ENCODE data around the gene OR2L8. TPM values are rescaled to one million over a fixed set of nuclear protein-coding genes. Genes with fewer than 3 reads are reported as not detected.
"Not testable (repeated sequence)": the region's sequence is repeated elsewhere in the genome, so short reads cannot be mapped to it uniquely, and the experiment has no call there.

OR2L8 gene
- total and polyA plus RNA-seq, 2 donors = 0.53 TPM; not detected in 1

- H3K4me1 ChIP-seq (ENCODE audit: insufficient read depth); H3K27ac ChIP-seq (ENCODE audit: low read depth); H3K36me3 ChIP-seq (ENCODE audit: insufficient read depth); H3K4me3 ChIP-seq (ENCODE audit: low read depth, low read length); DNase-seq (ENCODE audit: extremely low spot score): not testable (repeated sequence)
- WGBS = 5% methylated on average over 44 of the region's 44 CpGs
Observed at GRCh38 chr1:247936965-247937734, 11.5 kb upstream of the OR2L8 start.

- DNase-seq (ENCODE audit: extremely low spot score) = no peak
- Histone ChIP-seq H3K27ac (ENCODE audit: low read depth) (no peak overlapping the region), H3K36me3 (ENCODE audit: insufficient read depth) (no peaks in the 10 kb centered on the region), H3K4me1 (ENCODE audit: insufficient read depth) (no peaks in the 10 kb centered on the region), H3K4me3 (ENCODE audit: low read depth, low read length) (no peak overlapping the region)
- 83% methylated on average over 6 of the region's 6 CpGs for WGBS
Observed at GRCh38 chr1:247942624-247943023, 6.0 kb upstream of the OR2L8 start.

DNA sequence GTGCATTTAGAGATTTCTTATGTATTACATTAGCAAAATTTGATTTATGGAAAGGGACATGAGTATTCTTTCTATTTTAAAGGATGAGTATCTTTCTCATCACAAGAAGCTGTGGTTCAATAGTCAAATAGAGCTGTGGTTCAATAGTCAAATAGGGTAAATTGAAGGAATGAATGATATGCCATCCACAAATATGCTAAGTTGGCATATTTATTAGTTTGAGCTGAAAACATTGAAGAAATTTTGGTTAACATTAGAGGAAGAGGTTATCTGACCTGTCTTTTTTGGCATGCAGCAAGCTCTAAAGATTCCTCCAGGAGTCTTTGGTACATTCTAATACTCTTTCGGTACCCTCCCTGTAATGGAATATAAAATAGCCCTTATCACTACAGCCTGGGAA, 4.8 kb downstream of the OR2L8 start:
- 93% methylated on average over 1 of the region's 1 CpG for WGBS
- Histone ChIP-seq H3K4me1 (ENCODE audit: insufficient read depth) (no peaks in the 10 kb centered on the region), H3K27ac (ENCODE audit: low read depth) (no peak overlapping the region), H3K4me3 (ENCODE audit: low read depth, low read length) (no peak overlapping the region), H3K36me3 (ENCODE audit: insufficient read depth) (no peaks in the 10 kb centered on the region)
- DNase-seq (ENCODE audit: extremely low spot score) = no peak

DNA sequence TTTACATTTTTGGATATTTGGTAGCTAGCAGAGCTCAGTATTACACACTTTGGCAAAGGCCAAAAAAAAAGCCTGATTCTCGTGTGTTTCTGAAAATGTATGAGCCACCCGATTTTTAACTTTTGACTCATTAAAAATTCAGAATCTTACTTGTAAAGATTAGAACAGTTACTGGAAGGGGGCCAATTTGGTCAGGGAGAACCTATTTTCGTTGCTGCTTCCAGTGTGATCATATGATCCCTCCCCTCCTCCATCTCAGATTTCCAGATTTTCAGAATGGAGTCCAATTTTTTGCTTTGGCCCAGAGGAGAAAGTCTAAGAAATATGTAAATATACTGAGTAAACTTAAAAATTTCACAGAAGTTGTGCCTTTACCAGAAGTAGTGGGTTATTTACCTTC, 13.1 kb downstream of the OR2L8 start:
- no peaks in the 10 kb centered on the region for H3K36me3 ChIP-seq (ENCODE audit: insufficient read depth)
- H3K27ac ChIP-seq (ENCODE audit: low read depth) = no peak overlapping the region
- H3K4me3 ChIP-seq (ENCODE audit: low read depth, low read length) = no peak overlapping the region
- 34% methylated on average over 3 of the region's 3 CpGs for WGBS
- no peak for DNase-seq (ENCODE audit: extremely low spot score)
- no peaks in the 10 kb centered on the region for H3K4me1 ChIP-seq (ENCODE audit: insufficient read depth)

GRCh38 chr1:247962911-247963588, 14.4 kb downstream of the OR2L8 start:
- Histone ChIP-seq H3K4me1 (ENCODE audit: insufficient read depth) (no peaks in the 10 kb centered on the region), H3K36me3 (ENCODE audit: insufficient read depth) (no peaks in the 10 kb centered on the region), H3K4me3 (ENCODE audit: low read depth, low read length) (no peak overlapping the region), H3K27ac (ENCODE audit: low read depth) (peak overlapping the region; percentile 38)
- WGBS = 70% methylated on average over 4 of the region's 4 CpGs
- DNase-seq (ENCODE audit: extremely low spot score) = no peak

DNA sequence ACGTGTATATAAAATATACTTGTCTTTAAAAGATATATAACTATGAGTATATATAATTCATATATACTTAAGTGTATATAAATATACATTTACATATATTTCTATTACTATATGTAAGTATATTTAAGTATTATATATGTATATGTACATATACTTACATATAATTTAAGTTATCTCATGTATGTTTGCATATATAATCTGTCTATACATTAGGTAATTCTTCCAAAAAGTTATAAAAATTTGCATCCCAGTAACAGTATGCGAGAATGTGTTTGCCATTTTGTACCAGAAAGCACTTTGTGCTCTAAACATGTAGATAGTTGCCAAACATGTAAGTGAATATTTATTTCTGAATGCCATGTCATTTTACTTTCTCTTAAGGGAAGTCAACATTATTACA, 16.3 kb downstream of the OR2L8 start, which contains the start of gene OR2AK2:
Gene OR2AK2 (plus strand): TSS at position 301 of the 400 bp plus-strand sequence. CDS start 144 bp downstream, outside the sequence.
- Histone ChIP-seq H3K4me3 (ENCODE audit: low read depth, low read length) (no peak within 1 kb of the TSS), H3K27ac (ENCODE audit: low read depth) (no peak within 1 kb of the TSS), H3K4me1 (ENCODE audit: insufficient read depth) (no peaks in the 10 kb centered on the region), H3K36me3 (ENCODE audit: insufficient read depth) (no peaks in the 10 kb centered on the region)
- WGBS = 86% methylated on average over 2 of the region's 2 CpGs
- DNase-seq (ENCODE audit: extremely low spot score) = no peak

DNA sequence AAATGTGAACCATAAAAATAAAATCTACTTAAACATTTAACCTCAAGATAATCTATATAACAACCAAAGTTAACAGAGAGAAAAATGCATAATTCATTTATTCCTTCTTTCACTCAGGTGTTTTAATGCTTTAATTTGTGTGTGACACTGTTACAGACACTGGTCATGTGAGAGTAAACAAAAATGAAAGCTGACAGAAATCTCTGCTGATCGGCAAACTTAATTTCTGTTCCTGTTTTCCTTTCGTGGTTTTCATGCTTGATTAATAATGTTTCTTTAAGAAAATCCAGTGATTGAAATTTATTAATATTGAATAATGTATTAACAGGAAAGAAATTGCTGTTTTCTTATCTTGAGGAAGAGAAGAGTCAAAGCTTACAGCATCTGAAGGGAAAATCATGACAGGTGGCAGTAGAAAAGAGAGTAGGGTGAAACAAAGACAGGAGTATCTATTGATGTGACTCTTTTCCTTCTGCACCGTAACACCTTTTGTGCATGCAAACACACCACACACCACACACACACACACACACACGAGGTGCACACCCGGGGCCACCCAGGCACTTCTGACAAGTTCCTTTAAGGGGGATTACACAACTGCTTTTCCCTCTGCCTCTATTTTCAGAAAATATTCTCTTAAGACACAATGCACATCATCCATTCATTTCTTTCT, 18.0 kb downstream of the OR2L8 start:
- no peak for DNase-seq (ENCODE audit: extremely low spot score)
- Histone ChIP-seq H3K4me1 (ENCODE audit: insufficient read depth) (no peaks in the 10 kb centered on the region), H3K36me3 (ENCODE audit: insufficient read depth) (no peaks in the 10 kb centered on the region), H3K4me3 (ENCODE audit: low read depth, low read length) (no peak overlapping the region), H3K27ac (ENCODE audit: low read depth) (no peak overlapping the region)
- 67% methylated on average over 5 of the region's 5 CpGs for WGBS

DNA sequence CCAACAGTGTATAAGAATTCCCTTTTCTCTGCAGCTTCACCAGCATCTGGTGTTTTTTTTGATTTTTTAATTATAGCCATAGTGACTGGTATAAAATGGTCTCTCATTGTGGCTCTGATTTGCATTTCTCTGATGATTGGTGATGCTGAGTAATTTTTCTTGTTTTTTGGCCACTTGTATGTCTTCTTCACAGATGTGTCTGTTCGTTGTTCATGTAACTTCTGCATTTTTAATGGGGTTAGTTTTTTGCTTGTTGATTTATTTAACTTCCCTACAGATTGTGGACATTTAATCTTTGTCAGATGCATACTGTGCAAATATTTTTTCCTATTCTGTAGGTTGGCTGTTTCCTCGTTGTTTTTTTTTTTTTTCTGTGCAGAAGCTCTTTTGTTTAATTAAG, 44.3 kb downstream of the OR2L8 start:
- Histone ChIP-seq H3K4me3 (ENCODE audit: low read depth, low read length) (no peak overlapping the region), H3K27ac (ENCODE audit: low read depth) (no peak overlapping the region), H3K4me1 (ENCODE audit: insufficient read depth) (no peaks in the 10 kb centered on the region), H3K36me3 (ENCODE audit: insufficient read depth) (no peaks in the 10 kb centered on the region)
- DNase-seq (ENCODE audit: extremely low spot score) = no peak
- 62% methylated on average over 2 of the region's 2 CpGs for WGBS

DNA sequence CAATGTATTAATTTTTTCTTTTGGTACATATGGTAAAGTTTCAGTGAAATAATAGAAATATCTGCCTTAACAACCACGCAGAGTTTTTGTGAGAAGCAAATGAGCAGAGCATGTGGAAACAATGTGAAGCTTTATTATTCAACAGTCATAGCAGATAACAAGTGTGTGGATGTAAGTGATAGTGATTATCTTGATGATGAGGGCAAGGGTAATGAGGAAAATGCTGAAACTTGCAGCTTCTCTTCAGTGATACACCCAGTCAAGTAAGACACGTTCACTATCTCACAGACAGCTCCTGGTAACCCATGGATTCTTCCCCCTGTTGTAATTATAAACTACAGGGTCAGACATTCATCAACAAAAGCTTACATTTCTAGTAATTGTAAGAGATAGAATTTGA, 50.2 kb downstream of the OR2L8 start:
- H3K36me3 ChIP-seq (ENCODE audit: insufficient read depth) = no peaks in the 10 kb centered on the region
- no peak for DNase-seq (ENCODE audit: extremely low spot score)
- no peak overlapping the region for H3K27ac ChIP-seq (ENCODE audit: low read depth)
- no peak overlapping the region for H3K4me3 ChIP-seq (ENCODE audit: low read depth, low read length)
- H3K4me1 ChIP-seq (ENCODE audit: insufficient read depth) = no peaks in the 10 kb centered on the region
- 38% methylated on average over 2 of the region's 2 CpGs for WGBS

Small RNA genes lying within 50 kb of the gene (small RNA-seq; reads per million reads assigned to genes)
- gene RF00019 = not detected

Other genes starting within 250 kb of the OR2L8 start
- not detected for gene OR6F1, start 232.2 kb upstream of the OR2L8 start, total RNA-seq
- not detected for gene OR6F1, start 232.2 kb upstream of the OR2L8 start, polyA plus RNA-seq
- gene OR14K1, start 210.2 kb upstream of the OR2L8 start, total RNA-seq = not detected
- gene OR14K1, start 210.2 kb upstream of the OR2L8 start, polyA plus RNA-seq = not detected
- not detected for gene OR14A2, start 200.7 kb upstream of the OR2L8 start, total RNA-seq
- gene OR14A2, start 200.7 kb upstream of the OR2L8 start, polyA plus RNA-seq = not detected
- gene OR1C1, start 188.3 kb upstream of the OR2L8 start, total RNA-seq = not detected
- gene OR1C1, start 188.3 kb upstream of the OR2L8 start, polyA plus RNA-seq = not detected
- gene OR14A16, start 124.7 kb upstream of the OR2L8 start, total RNA-seq = not detected
- not detected for gene OR14A16, start 124.7 kb upstream of the OR2L8 start, polyA plus RNA-seq
- not detected for gene OR11L1, start 107.0 kb upstream of the OR2L8 start, total RNA-seq
- gene OR11L1, start 107.0 kb upstream of the OR2L8 start, polyA plus RNA-seq = not detected
- gene TRIM58, start 91.7 kb upstream of the OR2L8 start, total RNA-seq = 3.1 TPM
- gene TRIM58, start 91.7 kb upstream of the OR2L8 start, polyA plus RNA-seq = 0.43 TPM
- gene OR2W3, start 53.3 kb upstream of the OR2L8 start, total RNA-seq = 0.53 TPM
- gene OR2W3, start 53.3 kb upstream of the OR2L8 start, polyA plus RNA-seq = 0.47 TPM
- gene OR2T8, start 28.6 kb upstream of the OR2L8 start, total RNA-seq = not detected
- not detected for gene OR2T8, start 28.6 kb upstream of the OR2L8 start, polyA plus RNA-seq
- not detected for gene OR2AJ1, start 24.0 kb upstream of the OR2L8 start, total RNA-seq
- gene OR2AJ1, start 24.0 kb upstream of the OR2L8 start, polyA plus RNA-seq = not detected
- not detected for gene OR2AK2, start 16.4 kb downstream of the OR2L8 start, total RNA-seq
- not detected for gene OR2AK2, start 16.4 kb downstream of the OR2L8 start, polyA plus RNA-seq
- gene OR2L5, start 64.8 kb downstream of the OR2L8 start, total RNA-seq = not detected
- not detected for gene OR2L5, start 64.8 kb downstream of the OR2L8 start, polyA plus RNA-seq
- gene OR2L2, start 81.2 kb downstream of the OR2L8 start, total RNA-seq = 0.11 TPM
- 0.01 TPM for gene OR2L2, start 81.2 kb downstream of the OR2L8 start, polyA plus RNA-seq
- not detected for gene OR2L3, start 98.0 kb downstream of the OR2L8 start, total RNA-seq
- gene OR2L3, start 98.0 kb downstream of the OR2L8 start, polyA plus RNA-seq = not detected
- gene OR2L13, start 146.3 kb downstream of the OR2L8 start, total RNA-seq = not detected
- 0.04 TPM for gene OR2L13, start 146.3 kb downstream of the OR2L8 start, polyA plus RNA-seq
- not detected for gene OR2M5, start 196.3 kb downstream of the OR2L8 start, total RNA-seq
- not detected for gene OR2M5, start 196.3 kb downstream of the OR2L8 start, polyA plus RNA-seq
- gene OR2M2, start 226.0 kb downstream of the OR2L8 start, total RNA-seq = not detected
- gene OR2M2, start 226.0 kb downstream of the OR2L8 start, polyA plus RNA-seq = not detected
- gene OR2M3, start 248.4 kb downstream of the OR2L8 start, total RNA-seq = not detected
- not detected for gene OR2M3, start 248.4 kb downstream of the OR2L8 start, polyA plus RNA-seq